ENCODE measurements around the gene LRRFIP1.

DNA sequence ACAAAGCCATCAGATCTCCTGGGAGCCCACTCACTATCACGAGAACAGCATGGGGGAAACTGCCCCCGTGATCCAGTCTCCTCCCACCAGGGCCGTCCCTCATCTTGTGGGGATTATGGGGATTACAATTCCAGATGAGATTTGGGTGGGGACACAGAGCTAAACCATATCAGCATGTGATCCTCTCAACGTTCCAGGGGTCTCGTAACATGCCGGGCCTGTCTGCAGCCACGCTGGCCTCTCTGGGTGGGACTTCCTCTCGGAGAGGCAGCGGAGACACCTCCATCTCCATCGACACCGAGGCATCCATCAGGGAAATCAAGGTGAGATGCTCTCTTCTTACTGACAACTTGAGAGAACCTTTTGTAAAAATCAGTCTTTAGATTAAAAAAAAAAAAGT, 121.6 kb downstream of the LRRFIP1 start:
- TF ChIP-seq, protein P1, sequence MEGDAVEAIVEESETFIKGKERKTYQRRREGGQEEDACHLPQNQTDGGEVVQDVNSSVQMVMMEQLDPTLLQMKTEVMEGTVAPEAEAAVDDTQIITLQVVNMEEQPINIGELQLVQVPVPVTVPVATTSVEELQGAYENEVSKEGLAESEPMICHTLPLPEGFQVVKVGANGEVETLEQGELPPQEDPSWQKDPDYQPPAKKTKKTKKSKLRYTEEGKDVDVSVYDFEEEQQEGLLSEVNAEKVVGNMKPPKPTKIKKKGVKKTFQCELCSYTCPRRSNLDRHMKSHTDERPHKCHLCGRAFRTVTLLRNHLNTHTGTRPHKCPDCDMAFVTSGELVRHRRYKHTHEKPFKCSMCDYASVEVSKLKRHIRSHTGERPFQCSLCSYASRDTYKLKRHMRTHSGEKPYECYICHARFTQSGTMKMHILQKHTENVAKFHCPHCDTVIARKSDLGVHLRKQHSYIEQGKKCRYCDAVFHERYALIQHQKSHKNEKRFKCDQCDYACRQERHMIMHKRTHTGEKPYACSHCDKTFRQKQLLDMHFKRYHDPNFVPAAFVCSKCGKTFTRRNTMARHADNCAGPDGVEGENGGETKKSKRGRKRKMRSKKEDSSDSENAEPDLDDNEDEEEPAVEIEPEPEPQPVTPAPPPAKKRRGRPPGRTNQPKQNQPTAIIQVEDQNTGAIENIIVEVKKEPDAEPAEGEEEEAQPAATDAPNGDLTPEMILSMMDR (IDR thresholded peaks at IDR 0.05; ENCODE audit: low read length) = no peak
- TF ChIP-seq EZH2 (optimal IDR thresholded peaks at IDR 0.05; ENCODE audit: low read depth, low read length) = no peak

All from MM.1S (cell line).